HCT116 (cell line): ENCODE results near the gene HDGFL3. TPM values are rescaled to one million over a fixed set of nuclear protein-coding genes. Genes with fewer than 3 reads are reported as not detected.

Source experiments
- ATAC-seq: fragments of 200-7000 bp; cut with Tn5 transposase; 2 replicates; pipeline ENCODE4 v1.9.1; 2020; ENCODE audit warnings: mild to moderate bottlenecking, moderate library complexity
- BruUV-seq: library from RNA; stranded (reverse); fragments of 400-500 nt; replicated peaks from 2 replicates; lab custom pipeline; 2021; lab: Mats Ljungman, UMichigan
- CTCF ChIA-PET: fragments of 300-600 bp; sonication (Branson Sonifier 250); formaldehyde crosslinking; loops from one replicate; lab custom pipeline; 2021; ENCODE audit warnings: antibody characterized with exemption; lab: Charles Lee
- POLR2A ChIA-PET: fragments of 300-600, 350-600 bp; sonication (Branson Sonifier 250); formaldehyde crosslinking; loops from one replicate; lab custom pipeline; 2021; ENCODE audit warnings: antibody characterized with exemption; lab: Charles Lee
- RAD21 ChIA-PET, 2 experiments: fragments of 300-600 bp; sonication (Branson Sonifier 250); formaldehyde crosslinking; loops; one replicate each; lab custom pipeline; 2023; ENCODE audit warnings: low total read pairs in 2 of 2; ENCODE audit not compliant: uncharacterized antibody in 2 of 2, unreplicated experiment in 2 of 2, low non-redundant PET in 1 of 2; lab: Charles Lee
- DNase-seq: peaks from one replicate; pipeline ENCODE4 v3.0.0-alpha.2; 2010; ENCODE audit warnings: low read depth, low spot score
- H2AFZ ChIP-seq: fragments of 200-600 bp; shearing (Covaris generic), sonication (generic); 2 replicates; pipeline ENCODE4 v1.6.1; 2017; ENCODE audit warnings: low read depth, mixed run types, mixed read lengths, antibody characterized with exemption, low read length; ENCODE audit not compliant: poor library complexity, severe bottlenecking
- H3K27ac ChIP-seq: 2 replicates; pipeline ENCODE4 v1.5.1; 2012; ENCODE audit warnings: low read depth, low read length
- H3K27me3 ChIP-seq: fragments of 200-600 bp; sonication (generic); 2 replicates; pipeline ENCODE4 v1.6.1; 2016; ENCODE audit warnings: mixed run types, low read length, mixed read lengths; ENCODE audit not compliant: insufficient read depth
- H3K36me3 ChIP-seq, 2 experiments: fragments of 200-500 bp in 1 of 2; fragments of 200-600 bp in 1 of 2; sonication (Bioruptor generic) in 1 of 2; sonication (generic) in 1 of 2; 2 replicates each; pipeline versions ENCODE4 v1.5.1 to v1.6.1; 2014 to 2016; ENCODE audit warnings: low read length in 2 of 2, inconsistent platforms in 1 of 2, mixed read lengths in 1 of 2, mixed run types in 1 of 2; ENCODE audit not compliant: insufficient read depth in 2 of 2, control insufficient read depth in 1 of 2
- H3K4me1 ChIP-seq, 2 experiments: fragments of 200-600 bp in 1 of 2; sonication (generic) in 1 of 2; 2 replicates each; pipeline versions ENCODE4 v1.5.1 to v1.6.1; 2012 to 2017; ENCODE audit warnings: low read length in 2 of 2, inconsistent platforms in 1 of 2, mild to moderate bottlenecking in 1 of 2, mixed read lengths in 1 of 2, mixed run types in 1 of 2, moderate library complexity in 1 of 2; ENCODE audit not compliant: insufficient read depth in 2 of 2, control insufficient read depth in 1 of 2
- H3K4me2 ChIP-seq: fragments of 200-600 bp; sonication (generic); 2 replicates; pipeline ENCODE4 v1.6.1; 2017; ENCODE audit warnings: mixed run types, low read length, mixed read lengths
- H3K4me3 ChIP-seq, 2 experiments: fragments of 200-600 bp in 1 of 2; sonication (generic) in 1 of 2; replicated peaks in 1 of 2; 2 replicates each; pipeline ENCODE4 v1.5.1; 2011 to 2016; ENCODE audit warnings: low read length in 2 of 2, control low read depth in 1 of 2, low read depth in 1 of 2, mild to moderate bottlenecking in 1 of 2, mixed read lengths in 1 of 2, mixed run types in 1 of 2
- H3K79me2 ChIP-seq: fragments of 200-600 bp; sonication (generic); 2 replicates; pipeline ENCODE4 v1.6.1; 2017; ENCODE audit warnings: mild to moderate bottlenecking, mixed run types, low read length, moderate library complexity, mixed read lengths; ENCODE audit not compliant: insufficient read depth
- H3K9ac ChIP-seq: fragments of 200-600 bp; sonication (generic); 2 replicates; pipeline ENCODE4 v1.6.1; 2016; ENCODE audit warnings: low read length, mixed read lengths
- H3K9me2 ChIP-seq: fragments of 200-600 bp; sonication (generic), shearing (Covaris generic); 2 replicates; pipeline ENCODE4 v1.6.1; 2017; ENCODE audit warnings: mixed run types, mild to moderate bottlenecking, moderate library complexity; ENCODE audit not compliant: insufficient read depth
- H3K9me3 ChIP-seq, 2 experiments: fragments of 200-500 bp in 1 of 2; fragments of 200-600 bp in 1 of 2; sonication (Bioruptor generic) in 1 of 2; sonication (generic) in 1 of 2; 2 replicates each; pipeline ENCODE4 v1.6.1; 2014 to 2017; ENCODE audit warnings: low read length in 2 of 2, mixed read lengths in 2 of 2, inconsistent platforms in 1 of 2, low read depth in 1 of 2, mild to moderate bottlenecking in 1 of 2, mixed run types in 1 of 2, moderate library complexity in 1 of 2; ENCODE audit not compliant: control insufficient read depth in 1 of 2, insufficient read depth in 1 of 2
- H4K20me1 ChIP-seq: fragments of 200-600 bp; sonication (generic), shearing (Covaris generic); 2 replicates; pipeline ENCODE4 v1.6.1; 2017; ENCODE audit warnings: mixed run types, mild to moderate bottlenecking, moderate library complexity; ENCODE audit not compliant: insufficient read depth
- ATF3 ChIP-seq: IDR thresholded peaks from 2 replicates; pipeline ENCODE4 v1.6.1; 2012
- CBX3 ChIP-seq: IDR thresholded peaks from 2 replicates; pipeline ENCODE4 v1.6.1; 2012; ENCODE audit warnings: low read depth
- CEBPB ChIP-seq: IDR thresholded peaks from 2 replicates; pipeline ENCODE4 v1.6.1; 2012; ENCODE audit warnings: low read depth
- EGR1 ChIP-seq: IDR thresholded peaks from 2 replicates; pipeline ENCODE4 v1.6.1; 2012; ENCODE audit warnings: low read depth
- ELF1 ChIP-seq: IDR thresholded peaks from 2 replicates; pipeline ENCODE4 v1.6.1; 2012; ENCODE audit warnings: low read depth, borderline replicate concordance
- EZH2 ChIP-seq: fragments of 200-600 bp; sonication (generic); IDR thresholded peaks from 2 replicates; pipeline ENCODE4 v1.6.1; 2017; ENCODE audit warnings: antibody characterized with exemption, mixed run types
- EZH2phosphoT487 ChIP-seq: fragments of 200-600 bp; IDR thresholded peaks from 2 replicates; pipeline ENCODE4 v1.6.1; 2018; ENCODE audit warnings: antibody characterized with exemption, borderline replicate concordance
- FOSL1 ChIP-seq: IDR thresholded peaks from 2 replicates; pipeline ENCODE4 v1.6.1; 2012; ENCODE audit warnings: low read depth
- JUND ChIP-seq: IDR thresholded peaks from 2 replicates; pipeline ENCODE4 v1.6.1; 2012
- MAX ChIP-seq: IDR thresholded peaks from 2 replicates; pipeline ENCODE4 v1.6.1; 2012
- POLR2A ChIP-seq: IDR thresholded peaks from 2 replicates; pipeline ENCODE4 v1.7.0; 2011; ENCODE audit warnings: borderline replicate concordance; ENCODE audit not compliant: insufficient read depth, insufficient read length; ENCODE audit errors: extremely low read depth
- POLR2AphosphoS5 ChIP-seq: IDR thresholded peaks from 2 replicates; pipeline ENCODE4 v1.6.1; 2011; ENCODE audit warnings: mild to moderate bottlenecking, low read depth, low read length, moderate library complexity
- RAD21 ChIP-seq: IDR thresholded peaks from 2 replicates; pipeline ENCODE4 v1.6.1; 2012; ENCODE audit warnings: low read depth, mild to moderate bottlenecking
- SIN3A ChIP-seq: IDR thresholded peaks from 2 replicates; pipeline ENCODE4 v1.6.1; 2012; ENCODE audit warnings: low read depth
- SP1 ChIP-seq: IDR thresholded peaks from 2 replicates; pipeline ENCODE4 v1.6.1; 2012; ENCODE audit warnings: low read depth
- SRF ChIP-seq: IDR thresholded peaks from 2 replicates; pipeline ENCODE4 v1.6.1; 2012; ENCODE audit warnings: low read depth
- TCF7L2 ChIP-seq: IDR thresholded peaks from 2 replicates; pipeline ENCODE4 v1.7.0; 2011; ENCODE audit warnings: borderline replicate concordance, inconsistent platforms; ENCODE audit not compliant: insufficient read depth, insufficient read length; ENCODE audit errors: extremely low read depth
- ZBTB33 ChIP-seq: IDR thresholded peaks from 2 replicates; pipeline ENCODE4 v1.6.1; 2011; ENCODE audit warnings: mild to moderate bottlenecking, low read length, moderate library complexity; ENCODE audit not compliant: insufficient replicate concordance; ENCODE audit errors: extremely low read depth
- ZFX ChIP-seq: fragments of 450-650 bp; IDR thresholded peaks from 2 replicates; pipeline ENCODE4 v1.6.1; 2017
- intact Hi-C: fragments of 100-400 bp; cut with micrococcal nuclease; formaldehyde crosslinking; loops from 2 replicates; pipeline ENCODE4 v1.10.0; 2022
- total RNA-seq: library from RNA; stranded (reverse); gene quantifications from one replicate; pipeline ENCODE4 v1.2.1, GENCODE V29; 2021; ENCODE audit not compliant: unreplicated experiment

Gene HDGFL3
- total RNA-seq, 1 experiment from 2014 or later, result 0.64 TPM

- Histone ChIP-seq H3K9me3 (no peaks in the 10 kb centered on the region), H3K79me2 (no peaks in the 10 kb centered on the region), H3K4me3 (no peak overlapping the region), H2AFZ (no peak overlapping the region), H3K27ac (no peak overlapping the region), H3K36me3 (no peaks in the 10 kb centered on the region), H3K4me2 (no peak overlapping the region), H3K9ac (no peak overlapping the region), H4K20me1 (no peaks in the 10 kb centered on the region), H3K27me3 (no peaks in the 10 kb centered on the region), H3K4me1 (no peaks in the 10 kb centered on the region), H3K9me2 (no peaks in the 10 kb centered on the region)
- no TSS peak for BruUV-seq
- ChIA-PET RAD21 (interaction anchor here (0.6 to 3.0 kb wide), 10 partner anchors 83 to 316 kb away, joined by 3 to 31 read pairs (median 5); no protein-coding TSS in a partner anchor), POLR2A (interaction anchor here (1.0 to 2.5 kb wide), 2 partner anchors 131 to 187 kb away, joined by 3 to 12 read pairs; no protein-coding TSS in a partner anchor), CTCF (interaction anchor here (0.6 to 5.3 kb wide), 24 partner anchors 10 to 498 kb away, joined by 3 to 125 read pairs (median 5); partner anchors contain the start of genes C15orf40 and SH3GL3)
- intact Hi-C loops, result loop anchor here (5.0 to 10.0 kb wide), 2 partner anchors 476 to 788 kb away; no protein-coding TSS in a partner anchor
- no peak for TF ChIP-seq RAD21
- no peak for TF ChIP-seq ATF3
- no peak for TF ChIP-seq EGR1
- TF ChIP-seq EZH2phosphoT487, result no peak
- no peak for TF ChIP-seq FOSL1
- TF ChIP-seq ZBTB33, result no peak
- TF ChIP-seq POLR2AphosphoS5, result no peak
- no peak for TF ChIP-seq MAX
- TF ChIP-seq SP1, result no peak
- no peak for TF ChIP-seq JUND
- TF ChIP-seq POLR2A, result no peak
- TF ChIP-seq CEBPB, result no peak
- TF ChIP-seq CBX3, result no peak
- no peak for TF ChIP-seq EZH2
- TF ChIP-seq SIN3A, result no peak
- no peak for TF ChIP-seq TCF7L2
- no peak for TF ChIP-seq ZFX
- no peak for TF ChIP-seq SRF
- no peak for TF ChIP-seq ELF1
- ATAC-seq (no peak), DNase-seq (no peak)
Measured at GRCh38 chr15:83249030-83249343, 41.4 kb upstream of the HDGFL3 start.
